Smooth muscle cell of the coronary artery (primary cell): Measurements from ENCODE around the gene KCNC3. TPM values are rescaled to one million over a fixed set of nuclear protein-coding genes. Genes with fewer than 3 reads are reported as not detected.

Source experiments
- total RNA-seq: library from RNA; depleted of rRNA; stranded (reverse); fragments of >200 nt; gene quantifications from 2 replicates; pipeline ENCODE4 v1.2.3, GENCODE V29; 2014; ENCODE audit warnings: low replicate concordance

The KCNC3 gene
- not detected in 2 replicates for total RNA-seq

DNA sequence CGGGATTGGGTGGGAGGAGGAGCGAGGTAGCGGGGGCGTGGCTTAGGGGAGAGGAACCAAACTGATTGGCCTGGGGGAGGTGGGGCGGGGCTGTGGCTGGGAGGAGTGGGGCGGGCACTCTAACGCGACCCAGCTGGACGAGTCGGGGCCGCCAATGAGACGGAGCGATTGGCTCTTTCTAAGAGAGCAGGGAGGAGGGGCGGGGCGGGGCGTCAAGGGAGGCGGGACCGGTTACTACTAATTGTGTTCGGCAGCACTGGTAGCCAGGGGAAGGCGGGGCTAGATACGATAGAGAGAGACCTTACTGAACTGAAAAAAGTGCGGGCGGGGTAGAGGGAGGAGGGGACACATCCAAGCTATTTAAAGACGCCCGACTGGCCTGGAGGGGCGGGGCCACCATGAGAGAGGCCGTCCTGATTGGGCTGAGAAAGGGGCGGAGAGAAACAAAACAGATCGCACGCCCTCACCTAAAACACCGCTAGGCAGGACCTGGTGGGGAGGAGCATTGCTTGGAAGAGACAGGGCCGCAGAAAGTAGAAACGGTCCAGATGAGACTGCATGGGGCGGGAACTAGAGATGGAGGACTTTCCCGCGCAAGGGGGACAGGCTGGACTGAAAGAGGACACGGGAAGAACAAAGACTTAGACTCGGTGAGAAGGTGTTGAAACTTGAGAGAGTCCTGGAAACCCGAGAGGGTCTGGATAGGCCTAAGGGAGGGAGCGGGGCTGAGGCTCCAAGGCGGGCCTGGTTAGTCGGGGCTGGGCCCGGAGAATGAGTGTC, at the start of gene KCNC3:
KCNC3 (minus strand) TSS at position 232 of the 780 bp plus-strand sequence. CDS start 295 bp downstream, outside the sequence.

DNA sequence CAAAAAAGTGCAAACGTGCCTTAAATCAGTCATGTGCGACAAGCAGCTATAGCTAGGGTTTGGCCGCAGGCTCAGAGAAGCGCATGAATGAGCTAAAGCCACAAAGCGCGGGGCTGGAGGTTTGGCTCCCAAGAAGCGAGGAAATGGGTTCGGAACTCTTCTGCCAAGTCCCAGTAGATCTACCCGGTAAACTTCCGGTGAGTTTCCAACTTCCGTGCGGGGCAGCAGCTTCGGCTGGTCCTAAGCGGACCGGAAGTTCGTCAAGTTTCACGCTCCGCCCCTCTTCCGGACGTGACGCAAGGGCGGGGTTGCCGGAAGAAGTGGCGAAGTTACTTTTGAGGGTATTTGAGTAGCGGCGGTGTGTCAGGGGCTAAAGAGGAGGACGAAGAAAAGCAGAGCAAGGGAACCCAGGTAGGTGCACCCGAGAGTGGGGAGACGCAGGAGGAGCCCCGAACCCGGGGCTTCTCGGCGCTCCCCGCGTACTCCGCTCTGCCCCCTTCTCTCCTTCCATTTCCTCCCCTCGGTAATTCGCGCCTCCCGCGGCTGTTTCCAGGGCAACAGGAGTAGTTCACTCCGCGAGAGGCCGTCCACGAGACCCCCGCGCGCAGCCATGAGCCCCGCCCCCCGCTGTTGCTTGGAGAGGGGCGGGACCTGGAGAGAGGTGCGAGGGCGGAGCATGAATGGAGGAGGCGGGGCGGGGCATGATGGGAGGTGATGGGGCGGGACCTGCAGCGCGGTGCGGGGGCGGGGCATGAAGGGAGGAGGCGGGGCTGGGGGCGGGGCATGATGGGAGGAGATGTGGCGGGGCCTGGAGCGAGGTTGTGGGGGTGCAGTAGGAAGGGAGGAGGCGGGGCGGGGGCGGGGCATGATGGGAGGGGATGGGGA, 47.2 kb upstream of the KCNC3 start, which contains the start of gene NR1H2:
NR1H2 (plus strand) TSS at position 292 of the 885 bp plus-strand sequence. CDS start 1,149 bp downstream, outside the sequence.

DNA sequence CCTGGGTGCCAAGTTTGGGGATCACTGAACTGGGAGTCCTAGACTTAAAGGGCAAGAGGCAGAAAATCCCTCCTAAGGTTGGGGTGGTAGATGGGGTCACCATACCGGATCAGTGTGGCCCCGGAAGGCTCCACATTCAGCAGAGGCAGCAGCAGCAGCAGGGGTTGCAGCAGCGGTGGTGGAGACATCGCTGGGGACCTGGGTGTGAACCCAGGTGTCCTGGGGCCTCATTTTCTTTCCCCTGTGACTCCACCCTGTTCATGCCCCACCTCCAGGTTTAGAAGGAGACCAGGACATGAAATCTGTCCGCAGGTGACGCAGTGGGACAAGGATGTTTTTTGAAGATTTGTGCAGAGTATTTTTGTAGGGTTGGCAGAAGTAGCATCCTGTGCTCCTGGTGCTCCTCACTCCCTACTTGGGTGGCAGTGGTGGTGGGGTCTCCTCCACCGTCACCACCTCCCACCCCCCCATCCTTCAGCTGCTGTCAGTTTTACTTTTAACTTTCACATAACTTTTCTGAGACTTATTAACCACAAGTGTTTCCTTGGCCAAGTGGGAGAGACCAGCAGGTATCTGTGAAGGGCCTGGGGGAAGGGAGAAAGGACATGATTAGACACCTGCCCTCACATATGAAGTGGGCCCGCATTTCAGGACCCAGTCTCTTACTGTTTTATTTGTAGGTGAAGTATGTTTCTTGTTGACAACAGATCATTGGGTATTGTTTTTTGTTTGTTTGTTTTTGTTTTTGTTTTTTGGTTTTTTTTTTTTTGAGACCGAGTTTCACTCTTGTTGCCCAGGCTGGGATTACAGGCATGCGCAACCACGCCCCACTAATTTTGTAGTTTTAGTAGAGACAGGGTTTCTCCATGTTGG, 36.5 kb upstream of the KCNC3 start, which contains the start of gene NAPSA:
NAPSA (minus strand) TSS at position 206 of the 873 bp plus-strand sequence; CDS start at position 188, 18 bp downstream.

Other genes with a start within 250 kb of the KCNC3 start
- gene IZUMO2, start 166.1 kb downstream of the KCNC3 start, total RNA-seq, result not detected in 2 replicates
- gene MYH14, start 125.8 kb downstream of the KCNC3 start, total RNA-seq, result under 0.01 TPM in 1 of 2 replicates, not detected in the other
- 0.08 TPM in 1 of 2 replicates, not detected in the other for gene NAPSA, start 36.3 kb upstream of the KCNC3 start, total RNA-seq
- gene NR1H2, start 47.1 kb upstream of the KCNC3 start, total RNA-seq, result 62.1 and 74.8 TPM in 2 replicates
- gene POLD1, start 55.0 kb upstream of the KCNC3 start, total RNA-seq, result 19.1 and 34.3 TPM in 2 replicates
- not detected in 2 replicates for gene SPIB, start 89.6 kb upstream of the KCNC3 start, total RNA-seq
- not detected in 2 replicates for gene MYBPC2, start 103.5 kb upstream of the KCNC3 start, total RNA-seq
- 19.3 and 52.2 TPM in 2 replicates for gene EMC10, start 147.1 kb upstream of the KCNC3 start, total RNA-seq
- gene GARIN5A, start 147.5 kb upstream of the KCNC3 start, total RNA-seq, result 0.53 TPM in 1 of 2 replicates, not detected in the other
- gene JOSD2, start 181.8 kb upstream of the KCNC3 start, total RNA-seq, result 25.5 and 52.0 TPM in 2 replicates
- gene ASPDH, start 184.5 kb upstream of the KCNC3 start, total RNA-seq, result not detected in 2 replicates
- gene LRRC4B, start 239.1 kb upstream of the KCNC3 start, total RNA-seq, result 0.30 and 0.35 TPM in 2 replicates